Motor neuron (in vitro differentiated cells): ENCODE measurements around the gene MPIG6B. TPM values are rescaled to one million over a fixed set of nuclear protein-coding genes. Genes with fewer than 3 reads are reported as not detected.

Source experiments
- ATAC-seq, 8 experiments: fragments of 200-7000 bp; cut with Tn5 transposase; replicated peaks in 6 of 8; 2 replicates each; pipeline ENCODE4 v1.8.0; 2021; ENCODE audit warnings: mild to moderate bottlenecking in 8 of 8, moderate library complexity in 8 of 8
- H3K27ac ChIP-seq, 2 donors: fragments of 250-450 bp; sonication (Bioruptor Pico); 2 replicates each; pipeline ENCODE4 v1.9.0; 2021; ENCODE audit warnings: antibody characterized with exemption in 2 of 2, mild to moderate bottlenecking in 2 of 2, moderate library complexity in 1 of 2
- H3K4me1 ChIP-seq, 2 donors: fragments of 250-450 bp; sonication (Bioruptor Pico); replicated peaks in 1 of 2; 2 replicates each; pipeline ENCODE4 v1.6.1; 2021; ENCODE audit warnings: antibody characterized with exemption in 2 of 2, mild to moderate bottlenecking in 2 of 2, moderate library complexity in 1 of 2
- H3K4me3 ChIP-seq, 5 donors: fragments of 250-450 bp; sonication (Bioruptor Pico); 2 replicates each; pipeline ENCODE4 v1.9.0; 2021; ENCODE audit warnings: antibody characterized with exemption in 5 of 5, mild to moderate bottlenecking in 5 of 5, moderate library complexity in 4 of 5
- WGBS, 10 experiments: fragments of 450-650 bp; shearing (Covaris generic); methylation state at CpG; one replicate each; pipeline ENCODE4 v1.0.0; 2022; 5-methylcytosine and 5-hydroxymethylcytosine counted together
- in situ Hi-C, 9 experiments: fragments of 400-800 bp; cut with MboI; loops; one replicate each; pipeline ENCODE4 v1.15.0; 2021; ENCODE audit warnings: low sequenced_read_pairs in 9 of 9, low pct_unique_long_range_greater_than_20kb in 2 of 9; ENCODE audit not compliant: unreplicated experiment in 9 of 9
- total RNA-seq, 8 experiments: library from RNA; unstranded; fragments of 300-600 nt; gene quantifications; 2 replicates each; pipeline versions ENCODE4 v1.2.3 to v1.2.4, GENCODE V29; 2022

Gene MPIG6B
- total RNA-seq = 1 to 10 TPM in 2 of 8 experiments, under 1 TPM in 6; 0.18 to 1.8 (median 0.58) TPM

DNA sequence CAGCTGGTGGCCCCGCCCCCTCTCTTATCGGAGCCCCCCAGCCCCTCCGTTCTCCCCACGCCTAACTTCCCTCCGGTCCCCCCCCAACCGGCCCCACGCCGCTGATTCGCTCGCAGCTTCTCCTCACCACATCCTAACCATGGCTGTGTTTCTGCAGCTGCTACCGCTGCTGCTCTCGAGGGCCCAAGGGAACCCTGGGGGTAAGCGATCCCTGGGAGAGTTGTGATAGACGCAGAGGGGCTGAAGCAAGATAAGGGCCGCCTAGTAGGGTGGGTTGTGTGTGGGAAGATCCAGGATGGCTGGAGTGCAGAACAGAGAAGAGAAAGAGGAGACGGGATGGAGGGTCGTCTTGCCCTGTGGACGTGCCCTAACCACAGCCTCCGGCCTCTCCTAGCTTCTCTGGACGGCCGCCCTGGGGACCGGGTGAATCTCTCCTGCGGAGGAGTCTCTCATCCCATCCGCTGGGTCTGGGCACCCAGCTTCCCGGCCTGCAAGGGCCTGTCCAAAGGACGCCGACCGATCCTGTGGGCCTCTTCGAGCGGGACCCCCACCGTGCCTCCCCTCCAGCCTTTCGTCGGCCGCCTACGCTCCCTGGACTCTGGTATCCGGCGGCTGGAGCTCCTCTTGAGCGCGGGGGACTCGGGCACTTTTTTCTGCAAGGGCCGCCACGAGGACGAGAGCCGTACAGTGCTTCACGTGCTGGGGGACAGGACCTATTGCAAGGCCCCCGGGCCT is at the start of gene MPIG6B:
MPIG6B (plus strand) TSS at position 129 of the 735 bp plus-strand sequence; CDS start at position 140, 11 bp downstream.
- Histone ChIP-seq H3K4me3 (no peak within 1 kb of the TSS), H3K27ac (no peak within 1 kb of the TSS), H3K4me1 (peaks cover 0 to 3% of the 10 kb centered on the region in 2 donors)
- in situ Hi-C loops = no loop called here
- 50 to 96% (median 81%) methylated on average over 2 to 10 of the region's 46 CpGs; no CpG with 5 or more reads in 6 of the 10 experiments for WGBS, 10 experiments
- peak in 5 of 8 experiments; percentile 5 to 26 (median 18) for ATAC-seq

DNA sequence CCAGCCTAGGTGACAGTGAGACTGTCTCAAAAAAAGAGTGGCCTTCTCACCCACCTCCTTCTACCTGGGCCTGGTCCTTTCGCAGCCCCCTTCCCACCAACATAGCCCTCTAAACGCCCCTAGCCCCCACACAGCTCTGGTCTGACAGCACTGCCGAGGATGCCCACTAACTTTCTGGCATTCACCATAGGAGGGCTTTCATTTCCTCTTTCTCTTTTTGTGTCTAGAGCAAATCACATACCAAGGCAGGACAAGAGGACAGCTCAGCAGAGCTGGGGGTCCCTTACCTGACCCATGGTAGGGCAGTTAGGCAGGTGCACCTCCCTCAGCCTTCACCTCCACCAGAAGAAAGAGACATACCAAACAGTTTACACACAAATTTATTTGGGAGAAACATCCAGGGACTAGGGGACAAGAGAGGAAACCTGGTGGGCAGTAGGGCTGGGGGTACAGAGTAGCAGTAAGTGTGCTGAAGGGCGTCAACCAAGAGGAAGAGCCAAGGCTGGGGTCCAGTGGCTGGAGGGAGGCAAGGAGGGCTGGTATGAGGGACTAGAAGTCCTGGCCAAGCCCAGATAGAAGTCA is 46.8 kb upstream of the MPIG6B start:
- Histone ChIP-seq H3K4me3 (no peak overlapping the region), H3K27ac (no peak overlapping the region), H3K4me1 (peaks cover 0 to 6% of the 10 kb centered on the region in 2 donors)
- 43 to 100% (median 75%) methylated on average over 1 to 2 of the region's 4 CpGs; no CpG with 5 or more reads in 6 of the 10 experiments for WGBS, 10 experiments
- in situ Hi-C loops = loop anchor here in 1 of 9 experiments (25.0 kb wide), 1 partner anchor 286 kb away; the partner anchor contains the start of genes DXO, NELFE and SKIC2
- no peak for ATAC-seq

DNA sequence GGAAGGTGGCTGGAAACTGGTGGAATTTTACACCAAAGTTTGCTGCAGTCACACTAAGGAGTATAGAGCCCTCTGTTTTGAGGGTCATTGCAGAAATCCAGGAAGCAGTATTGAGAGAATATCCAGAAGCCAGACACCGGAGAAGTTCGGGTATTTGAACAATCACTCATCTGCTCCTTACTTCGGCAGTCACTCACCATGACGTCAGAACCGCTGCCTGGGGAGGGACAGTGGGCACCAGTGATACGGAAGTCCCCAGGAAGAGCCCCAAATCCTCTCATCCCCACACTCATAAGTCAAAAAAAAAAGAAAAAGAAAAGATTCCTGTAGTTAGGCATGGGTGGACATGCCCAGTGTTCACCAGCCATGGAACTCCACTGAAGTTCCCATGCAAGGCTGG is 46.3 kb upstream of the MPIG6B start:
- Histone ChIP-seq H3K4me3 (no peak overlapping the region), H3K27ac (no peak overlapping the region), H3K4me1 (peaks cover 0 to 8% of the 10 kb centered on the region in 2 donors)
- in situ Hi-C loops = loop anchor here in 1 of 9 experiments (25.0 kb wide), 1 partner anchor 285 kb away; the partner anchor contains the start of genes DXO, NELFE and SKIC2
- no peak for ATAC-seq
- WGBS, 10 experiments = 0 to 86% (median 52%) methylated on average over 1 to 6 of the region's 6 CpGs; no CpG with 5 or more reads in 2 of the 10 experiments

DNA sequence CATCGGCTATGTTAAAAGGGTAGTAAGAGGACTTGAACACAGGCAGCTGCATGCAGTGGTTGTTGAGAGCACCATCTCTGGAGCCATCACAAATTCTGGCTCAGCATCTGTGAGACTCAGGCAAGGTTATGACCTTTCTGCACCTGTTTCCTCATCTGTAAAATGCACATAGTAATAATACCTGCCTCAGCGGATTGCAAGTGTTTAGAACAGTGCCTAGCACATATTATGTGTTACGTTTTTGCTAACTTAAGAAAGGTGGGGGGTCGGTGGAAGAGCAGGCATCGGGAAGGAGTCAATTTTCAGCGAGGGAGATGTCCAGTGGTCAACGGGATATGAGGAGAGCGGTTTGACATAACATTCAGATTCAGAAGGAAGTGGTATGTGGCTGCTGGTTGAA is 45.2 kb upstream of the MPIG6B start:
- Histone ChIP-seq H3K27ac (no peak overlapping the region), H3K4me3 (no peak overlapping the region), H3K4me1 (peaks cover 6 to 10% of the 10 kb centered on the region in 2 donors)
- in situ Hi-C loops = loop anchor here in 1 of 9 experiments (25.0 kb wide), 1 partner anchor 284 kb away; the partner anchor contains the start of genes DXO, NELFE and SKIC2
- ATAC-seq = no peak
- 30 to 100% (median 78%) methylated on average over 1 to 8 of the region's 8 CpGs; no CpG with 5 or more reads in 2 of the 10 experiments for WGBS, 10 experiments

DNA sequence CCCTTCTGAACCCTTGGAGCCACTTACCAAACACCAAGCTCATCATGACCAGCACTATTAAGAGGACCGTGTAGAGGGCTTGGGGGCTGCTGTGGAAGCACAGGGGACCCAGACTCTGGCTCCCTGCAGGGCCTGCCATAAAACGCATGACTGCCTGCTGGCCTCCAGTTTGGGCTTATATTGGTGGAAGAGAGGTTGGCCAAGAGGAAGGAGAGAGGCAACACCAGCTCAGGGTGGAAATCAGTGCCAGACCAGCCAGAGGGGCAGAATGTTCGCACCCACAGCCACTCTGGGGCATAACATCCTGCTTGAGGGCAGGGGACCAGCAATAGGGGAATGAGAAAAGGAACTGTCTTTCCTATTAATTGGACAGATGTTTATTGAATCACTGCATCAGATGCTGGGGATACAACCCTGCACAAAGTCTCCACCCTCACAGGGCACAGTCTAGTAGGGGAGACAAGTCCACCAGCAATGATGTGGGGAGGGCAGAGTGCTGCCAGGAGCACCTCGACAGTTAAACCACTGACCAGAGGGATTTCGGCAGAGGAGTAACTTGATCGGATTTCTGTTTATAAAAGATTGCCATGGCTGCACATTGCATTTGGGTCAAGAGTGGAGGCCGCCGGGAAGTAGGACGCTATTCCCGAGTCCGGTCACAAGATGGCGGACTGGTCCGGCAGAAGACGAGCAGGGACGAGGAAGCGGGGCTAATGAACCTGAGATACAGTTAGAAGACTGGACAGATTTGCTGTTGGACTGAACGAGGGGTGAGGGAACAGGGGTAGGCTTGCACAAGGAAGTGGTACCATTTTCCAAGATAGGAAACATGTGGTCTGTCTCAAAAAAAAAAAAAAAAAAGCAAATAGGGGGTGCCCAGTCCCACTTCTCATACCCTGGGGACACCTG is 42.7 kb upstream of the MPIG6B start, which contains the start of gene LY6G5C:
LY6G5C (minus strand) TSS at position 842 of the 909 bp plus-strand sequence; CDS start at position 148, 694 bp downstream.
- peaks cover 17 to 22% of the 10 kb centered on the region in 2 donors for H3K4me1 ChIP-seq
- no peak within 1 kb of the TSS for H3K27ac ChIP-seq
- peak; percentile 59 to 87 (median 69) for ATAC-seq
- in situ Hi-C loops = loop anchor here in 1 of 9 experiments (25.0 kb wide), 1 partner anchor 282 kb away; the partner anchor contains the start of genes DXO, NELFE and SKIC2
- peak within 1 kb of the TSS in 4 of 5 donors; percentile 1 to 14 (median 8) for H3K4me3 ChIP-seq
- 0 to 40% (median 0%) methylated on average over 4 to 11 of the region's 17 CpGs; no CpG with 5 or more reads in 1 of the 10 experiments for WGBS, 10 experiments

GRCh38 chr6:31681135-31681671 is 42.0 kb upstream of the MPIG6B start:
- peak overlapping the region in 4 of 5 donors; percentile 1 to 14 (median 8) for H3K4me3 ChIP-seq
- 0 to 50% (median 17%) methylated on average over 2 to 5 of the region's 40 CpGs; no CpG with 5 or more reads in 5 of the 10 experiments for WGBS, 10 experiments
- H3K27ac ChIP-seq = no peak overlapping the region
- in situ Hi-C loops = loop anchor here in 1 of 9 experiments (25.0 kb wide), 1 partner anchor 281 kb away; the partner anchor contains the start of genes DXO, NELFE and SKIC2
- peaks cover 17 to 22% of the 10 kb centered on the region in 2 donors for H3K4me1 ChIP-seq
- peak; percentile 9 to 67 (median 18) for ATAC-seq

- peak overlapping the region; percentile 66 to 75 for H3K27ac ChIP-seq
- peaks cover 17 to 22% of the 10 kb centered on the region in 2 donors for H3K4me1 ChIP-seq
- ATAC-seq = peak in 5 of 8 experiments; percentile 3 to 34 (median 27)
- peak overlapping the region; percentile 15 to 28 (median 23) for H3K4me3 ChIP-seq
- WGBS, 10 experiments = 37 to 90% (median 57%) methylated on average over 1 to 11 of the region's 13 CpGs; no CpG with 5 or more reads in 3 of the 10 experiments
- in situ Hi-C loops = loop anchor here in 1 of 9 experiments (25.0 kb wide), 1 partner anchor 279 kb away; the partner anchor contains the start of genes DXO, NELFE and SKIC2
These were observed 39.6 kb upstream of the MPIG6B start for GRCh38 chr6:31683591-31683990.

GRCh38 chr6:31686483-31686882 is 36.7 kb upstream of the MPIG6B start:
- Histone ChIP-seq H3K27ac (no peak overlapping the region), H3K4me1 (peaks cover 15 to 17% of the 10 kb centered on the region in 2 donors), H3K4me3 (no peak overlapping the region)
- WGBS, 10 experiments = 0 to 100% (median 71%) methylated on average over 1 to 3 of the region's 5 CpGs; no CpG with 5 or more reads in 7 of the 10 experiments
- in situ Hi-C loops = loop anchor here in 1 of 9 experiments (25.0 kb wide), 1 partner anchor 276 kb away; the partner anchor contains the start of genes DXO, NELFE and SKIC2
- no peak for ATAC-seq

GRCh38 chr6:31687321-31687720 is 35.9 kb upstream of the MPIG6B start:
- in situ Hi-C loops = loop anchor here in 1 of 9 experiments (25.0 kb wide), 1 partner anchor 275 kb away; the partner anchor contains the start of genes DXO, NELFE and SKIC2
- Histone ChIP-seq H3K4me3 (no peak overlapping the region), H3K27ac (no peak overlapping the region), H3K4me1 (peaks cover 14 to 17% of the 10 kb centered on the region in 2 donors)
- WGBS, 10 experiments = 67 to 100% methylated on average over 1 to 3 of the region's 8 CpGs; no CpG with 5 or more reads in 8 of the 10 experiments
- ATAC-seq = no peak

- 65 to 100% (median 90%) methylated on average over 1 to 6 of the region's 14 CpGs; no CpG with 5 or more reads in 3 of the 10 experiments for WGBS, 10 experiments
- H3K4me1 ChIP-seq = peaks cover 11% of the 10 kb centered on the region in 2 donors
- no peak for ATAC-seq
- in situ Hi-C loops = loop anchor here in 1 of 9 experiments (25.0 kb wide), 1 partner anchor 274 kb away; the partner anchor contains the start of genes DXO, NELFE and SKIC2
- H3K4me3 ChIP-seq = no peak overlapping the region
- no peak overlapping the region for H3K27ac ChIP-seq
These were observed 35.1 kb upstream of the MPIG6B start for GRCh38 chr6:31687860-31688693.
